Hematopoietic multipotent progenitor cell (in vitro differentiated cells): ENCODE data around the gene CRY2. TPM values are rescaled to one million over a fixed set of nuclear protein-coding genes. Genes with fewer than 3 reads are reported as not detected.
"Not testable (repeated sequence)": the region's sequence is repeated elsewhere in the genome, so short reads cannot be mapped to it uniquely, and the experiment has no call there.

ENCODE experiments used
- DNase-seq, 3 donors: peaks; one replicate each; pipeline ENCODE4 v3.0.0-alpha.2; 2011 to 2015; ENCODE audit warnings: low read depth in 2 of 3, low spot score in 2 of 3
- total RNA-seq: library from RNA; depleted of rRNA; stranded (reverse); fragments of >200 nt; gene quantifications from one replicate; pipeline ENCODE4 v1.2.3, GENCODE V29; 2012

Gene CRY2
- 32.3 TPM for total RNA-seq

DNA sequence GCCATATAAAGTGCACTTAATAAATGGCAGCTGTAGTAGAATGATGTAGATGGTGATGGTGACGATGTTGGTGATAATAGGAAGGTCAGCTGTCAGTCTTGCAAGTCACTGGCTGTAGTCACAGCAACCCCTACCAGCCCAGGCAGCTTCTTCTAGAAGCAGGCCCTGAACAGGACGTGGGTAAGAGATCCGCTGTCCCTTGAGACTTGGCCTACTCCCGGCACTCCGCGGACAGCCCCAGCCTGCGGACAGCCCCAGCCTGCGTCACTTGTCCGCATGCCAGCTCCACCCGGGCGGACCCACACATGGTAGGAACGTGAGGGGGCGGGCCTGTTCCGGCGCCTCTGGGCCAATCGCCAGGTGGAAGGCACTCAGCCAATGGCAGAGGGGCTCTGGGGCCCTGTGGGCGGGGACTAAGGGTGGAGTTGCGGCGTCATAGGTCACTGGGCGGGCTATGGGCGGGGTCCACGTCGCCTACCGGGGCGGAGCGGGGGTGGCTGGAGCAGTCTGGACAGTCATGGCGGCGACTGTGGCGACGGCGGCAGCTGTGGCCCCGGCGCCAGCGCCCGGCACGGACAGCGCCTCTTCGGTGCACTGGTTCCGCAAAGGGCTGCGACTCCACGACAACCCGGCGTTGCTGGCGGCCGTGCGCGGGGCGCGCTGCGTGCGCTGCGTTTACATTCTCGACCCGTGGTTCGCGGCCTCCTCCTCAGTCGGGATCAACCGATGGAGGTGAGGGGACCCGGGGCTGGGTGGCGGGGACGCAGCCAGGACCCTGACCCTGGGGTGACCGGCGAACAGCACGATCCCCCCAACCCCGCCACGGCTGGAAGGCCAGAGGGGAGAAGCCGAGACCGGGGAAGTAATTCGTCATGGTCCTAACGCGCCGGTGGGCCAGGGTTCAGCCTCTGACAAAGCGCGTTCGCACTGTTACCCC is at the start of gene CRY2:
Gene CRY2 (plus strand): TSS at position 502 of the 937 bp plus-strand sequence. CDS start 16 bp downstream, at position 518.
- DNase-seq = peak; percentile 97 to 98 (median 97)

DNA sequence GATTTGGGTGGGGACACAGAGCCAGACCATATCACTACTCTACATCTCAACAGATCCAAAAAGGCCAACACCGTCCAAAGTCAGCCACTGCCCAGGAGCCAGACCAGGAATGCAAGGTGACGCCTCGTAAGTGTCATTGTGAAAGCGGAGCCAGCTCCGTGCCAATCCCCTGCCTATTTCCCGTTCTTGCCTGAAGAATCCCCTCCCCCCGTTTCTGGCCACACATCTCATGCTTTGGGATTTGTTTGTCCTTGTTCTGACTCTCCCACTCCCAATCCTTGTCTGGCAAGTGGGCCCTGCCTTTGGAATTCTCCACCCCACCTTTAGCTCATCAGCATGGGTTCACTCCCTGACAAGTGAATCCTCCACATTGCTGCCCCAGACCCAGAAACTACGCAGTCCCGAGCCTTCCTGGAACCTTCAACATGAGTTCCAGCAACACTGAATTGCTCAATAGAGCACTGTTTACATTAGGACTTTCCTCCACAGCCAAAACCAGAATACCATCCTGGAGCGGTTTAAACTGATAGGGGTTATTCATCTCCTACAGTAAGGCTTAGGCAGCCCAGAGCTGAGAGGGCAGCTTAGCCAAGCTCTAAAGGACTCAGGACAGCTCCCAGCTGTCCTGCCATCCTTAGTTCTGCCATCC is 48.4 kb upstream of the CRY2 start:
- no peak for DNase-seq

DNA sequence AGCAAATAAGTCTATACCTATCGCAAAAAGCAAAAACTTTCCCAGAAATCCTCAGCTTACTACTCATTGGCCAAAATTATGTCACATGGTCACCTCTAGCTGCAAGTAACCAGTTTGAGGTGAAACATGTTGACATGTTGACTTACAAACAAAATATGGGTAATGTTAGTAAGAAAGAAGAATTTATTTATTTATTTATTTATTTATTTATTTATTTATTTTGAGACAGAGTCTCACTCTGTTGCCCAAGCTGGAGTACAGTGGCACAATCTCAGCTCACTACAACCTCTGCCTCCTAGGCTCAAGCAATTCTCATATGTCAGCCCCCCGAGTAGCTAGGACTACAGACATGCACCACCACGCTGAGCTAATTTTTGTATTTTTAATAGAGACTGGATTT is 47.7 kb upstream of the CRY2 start:
- DNase-seq = no peak

DNA sequence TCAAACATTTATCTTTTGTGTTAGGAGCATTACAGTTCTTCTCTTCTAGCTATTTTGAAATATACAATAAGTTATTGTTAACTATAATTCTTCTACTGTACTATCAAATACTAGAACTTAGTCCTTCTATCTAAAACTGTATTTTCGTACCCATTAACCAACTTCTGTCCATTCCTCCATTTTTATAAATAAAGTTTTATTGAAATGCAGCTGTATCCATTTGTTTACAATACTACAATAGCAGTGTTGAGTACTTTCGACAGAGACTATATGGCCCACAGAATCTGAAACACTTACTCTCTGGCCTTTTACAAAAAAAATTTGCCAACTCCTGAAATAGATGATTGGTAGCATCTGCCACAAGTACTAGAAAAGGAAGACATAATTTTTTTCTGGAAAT is 47.0 kb upstream of the CRY2 start:
- DNase-seq = no peak

DNA sequence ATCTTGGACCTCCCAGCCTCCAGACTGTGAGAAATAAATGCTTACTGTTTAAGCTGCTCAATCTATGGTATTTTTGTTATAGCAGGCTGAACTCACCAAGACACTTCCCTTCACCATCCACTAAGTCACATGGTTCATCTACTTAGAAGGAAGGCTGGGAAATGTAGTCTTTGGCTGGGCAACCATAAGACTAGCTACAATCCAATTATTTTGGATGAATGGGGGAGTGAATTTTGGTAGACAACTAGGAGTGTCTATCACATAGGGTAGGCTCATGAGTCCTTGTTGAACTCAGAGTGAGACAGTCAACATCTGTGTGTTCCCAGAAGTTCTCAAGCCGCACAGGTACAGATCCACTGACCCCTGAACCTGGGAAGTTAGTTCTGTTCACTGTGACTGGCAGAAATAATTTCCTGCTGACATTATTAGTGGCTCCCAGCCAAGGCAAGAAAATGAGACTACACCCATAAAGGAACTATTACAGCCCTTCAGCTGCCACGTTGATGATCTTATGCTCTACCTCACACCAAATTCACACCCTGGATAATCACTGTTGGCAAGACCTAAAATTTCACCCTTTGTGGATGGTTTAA is 45.5 kb upstream of the CRY2 start:
- peak in 1 of 3 donors; percentile 51 for DNase-seq

DNA sequence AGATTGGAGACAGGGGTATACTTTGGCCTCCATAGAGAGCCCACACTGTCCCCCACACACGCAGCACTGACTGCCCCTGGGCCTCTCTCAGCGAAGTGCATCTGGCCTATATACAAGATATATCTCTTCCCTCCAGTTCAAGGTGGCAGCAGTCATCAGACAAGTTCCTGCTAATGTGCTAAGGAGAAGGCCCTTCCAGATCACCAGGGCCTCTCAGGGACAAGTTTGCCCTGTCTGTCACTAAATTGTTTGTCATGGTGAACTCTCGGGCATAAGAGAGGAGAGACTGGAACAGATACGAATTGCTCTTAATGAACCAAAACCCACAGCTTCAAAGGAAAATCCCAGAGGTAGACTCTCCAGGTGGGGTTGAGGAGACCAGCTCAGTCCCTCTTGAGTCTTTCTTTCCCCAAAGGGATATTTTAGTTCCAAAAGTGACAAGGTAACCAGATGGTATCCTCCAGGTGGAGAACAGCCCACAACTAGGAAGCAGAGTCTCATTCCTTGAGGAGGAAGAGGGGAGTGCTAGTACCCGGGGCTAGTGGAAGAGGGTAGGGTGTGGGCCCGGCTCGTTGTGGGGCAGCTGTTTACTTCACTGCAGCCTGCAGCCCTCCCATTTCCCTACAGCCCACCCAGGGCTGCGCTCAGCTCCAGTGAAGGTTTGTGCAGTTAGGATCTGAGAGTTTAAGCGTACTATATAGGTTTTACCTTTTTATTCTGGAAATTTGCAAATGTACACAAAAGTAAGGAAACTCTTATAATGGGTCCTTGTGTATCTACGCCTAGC is 44.6 kb upstream of the CRY2 start:
- no peak for DNase-seq

DNA sequence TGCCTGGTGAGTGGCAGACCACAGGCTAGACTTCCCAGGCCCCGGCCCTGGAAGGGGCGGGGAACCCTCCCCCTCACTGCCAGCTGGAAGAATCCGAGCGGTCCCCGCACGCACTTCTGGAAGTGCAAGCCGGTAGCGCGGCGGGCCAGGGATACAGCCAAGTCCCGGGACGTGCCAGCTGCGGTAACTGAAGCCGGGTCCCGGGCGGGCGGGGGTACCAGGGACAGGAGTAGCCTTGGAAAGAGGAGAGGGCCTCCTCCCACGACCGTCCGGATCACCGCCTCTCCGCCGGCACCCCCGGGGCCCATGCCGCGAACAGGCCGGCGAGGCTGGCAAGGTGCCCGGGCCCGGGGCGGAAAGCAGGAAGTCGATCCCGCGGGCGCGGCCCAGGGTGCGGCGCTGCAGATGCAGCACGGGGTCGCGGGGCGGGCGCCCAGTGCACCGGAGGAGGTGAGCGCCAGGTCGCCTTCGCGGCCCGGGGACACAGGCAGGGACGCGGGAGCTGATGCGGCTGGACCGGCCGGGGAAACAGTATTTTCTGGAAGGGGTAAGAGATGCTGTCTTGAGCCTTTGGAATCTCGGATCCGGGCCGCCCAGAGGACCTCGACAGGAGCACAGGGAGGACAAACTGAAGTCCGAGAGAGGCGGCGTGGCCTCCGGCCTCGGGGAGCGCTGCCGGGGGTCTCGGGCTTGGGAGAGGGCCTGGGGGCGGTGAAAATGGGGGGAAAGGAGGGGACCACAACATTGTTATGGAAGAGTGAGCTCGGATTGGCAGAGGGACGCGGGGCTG is 43.1 kb upstream of the CRY2 start:
- peak; percentile 28 to 51 (median 43) for DNase-seq

DNA sequence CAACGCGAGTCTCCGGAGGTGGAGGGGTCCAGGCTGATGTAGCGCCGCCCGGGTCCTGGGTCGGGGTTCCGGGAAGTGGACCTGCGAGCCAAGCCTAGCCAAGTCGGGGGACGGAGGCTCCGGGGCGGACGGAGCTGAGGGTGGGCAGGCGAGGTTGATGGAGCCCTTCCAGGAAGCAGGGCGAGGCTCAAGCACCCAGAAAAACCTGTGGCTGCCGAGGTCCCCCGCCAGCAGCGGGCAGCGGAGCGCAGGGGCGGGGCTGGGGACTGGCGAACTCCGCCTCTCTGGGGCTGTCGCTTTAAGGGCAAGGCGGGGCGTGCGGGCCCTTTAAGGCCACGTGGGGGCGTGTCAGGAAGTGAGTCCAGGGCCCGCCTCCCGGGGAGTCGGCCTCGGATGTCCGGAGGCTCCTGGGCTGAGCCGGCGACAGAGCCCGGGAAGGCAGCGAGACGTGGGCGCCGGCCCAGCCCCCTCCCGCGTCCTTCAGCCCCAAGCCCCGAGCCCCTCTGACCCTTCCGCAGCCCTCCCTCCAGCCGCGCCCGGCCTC is 42.4 kb upstream of the CRY2 start, which contains the start of gene SLC35C1:
Gene SLC35C1 (plus strand): TSS at position 389 of the 544 bp plus-strand sequence. CDS start 653 bp downstream, outside the sequence.
- DNase-seq = peak; percentile 76 to 95 (median 93)

DNA sequence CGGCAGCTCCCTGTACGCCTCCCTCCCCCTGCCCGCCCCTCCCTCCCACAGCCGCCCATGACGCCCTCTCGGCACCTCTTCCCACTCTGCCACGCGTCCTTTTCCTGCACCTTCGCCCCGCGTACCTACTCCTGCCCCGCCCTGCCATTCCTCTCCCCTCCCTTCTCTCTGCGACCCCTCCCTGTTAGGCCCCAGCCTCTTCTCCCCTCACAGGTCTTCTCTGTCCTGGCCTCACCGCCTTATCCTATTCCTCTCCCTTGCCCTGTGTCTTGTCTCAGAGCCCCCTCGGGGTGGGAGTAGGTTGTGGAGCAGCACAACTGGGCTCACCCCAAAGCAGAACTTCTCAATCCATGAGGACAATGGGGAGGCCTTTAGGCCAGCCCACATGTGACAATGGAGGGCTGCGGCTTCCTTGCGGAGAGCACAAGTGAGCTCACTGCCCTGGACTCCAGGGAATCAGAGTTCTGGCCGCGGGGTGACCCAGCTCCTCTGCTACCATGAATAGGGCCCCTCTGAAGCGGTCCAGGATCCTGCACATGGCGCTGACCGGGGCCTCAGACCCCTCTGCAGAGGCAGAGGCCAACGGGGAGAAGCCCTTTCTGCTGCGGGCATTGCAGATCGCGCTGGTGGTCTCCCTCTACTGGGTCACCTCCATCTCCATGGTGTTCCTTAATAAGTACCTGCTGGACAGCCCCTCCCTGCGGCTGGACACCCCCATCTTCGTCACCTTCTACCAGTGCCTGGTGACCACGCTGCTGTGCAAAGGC is 41.8 kb upstream of the CRY2 start:
- DNase-seq = peak in 2 of 3 donors; percentile 4 to 18

DNA sequence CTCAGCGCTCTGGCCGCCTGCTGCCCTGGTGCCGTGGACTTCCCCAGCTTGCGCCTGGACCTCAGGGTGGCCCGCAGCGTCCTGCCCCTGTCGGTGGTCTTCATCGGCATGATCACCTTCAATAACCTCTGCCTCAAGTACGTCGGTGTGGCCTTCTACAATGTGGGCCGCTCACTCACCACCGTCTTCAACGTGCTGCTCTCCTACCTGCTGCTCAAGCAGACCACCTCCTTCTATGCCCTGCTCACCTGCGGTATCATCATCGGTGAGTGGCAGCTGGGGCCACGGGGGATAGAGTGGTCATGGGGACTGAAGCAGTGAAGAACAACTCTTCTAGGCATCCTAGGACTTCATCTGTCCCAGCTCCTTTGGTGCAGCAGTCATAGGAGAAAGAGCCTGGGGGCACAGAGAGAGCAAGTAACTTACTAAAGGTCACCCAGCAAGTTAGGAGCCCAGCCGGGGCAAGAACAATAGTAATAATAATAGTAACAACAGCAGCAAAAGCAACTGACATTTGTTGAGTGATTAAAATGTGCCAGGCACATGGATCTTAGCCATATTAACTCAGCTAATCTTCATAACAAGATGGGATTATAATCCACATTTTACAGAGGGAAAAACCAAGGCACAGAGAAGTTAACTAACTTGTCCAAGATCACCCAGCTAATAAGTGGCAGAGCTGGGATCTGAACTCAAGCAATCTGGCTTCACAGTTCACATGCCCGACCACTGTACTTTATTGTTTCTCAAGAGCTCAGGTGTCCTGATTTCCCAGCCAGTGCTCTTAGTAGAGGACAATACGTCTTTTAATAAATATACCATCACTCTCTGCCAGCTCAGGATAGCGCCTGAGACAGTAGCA is 41.0 kb upstream of the CRY2 start:
- DNase-seq = no peak

DNA sequence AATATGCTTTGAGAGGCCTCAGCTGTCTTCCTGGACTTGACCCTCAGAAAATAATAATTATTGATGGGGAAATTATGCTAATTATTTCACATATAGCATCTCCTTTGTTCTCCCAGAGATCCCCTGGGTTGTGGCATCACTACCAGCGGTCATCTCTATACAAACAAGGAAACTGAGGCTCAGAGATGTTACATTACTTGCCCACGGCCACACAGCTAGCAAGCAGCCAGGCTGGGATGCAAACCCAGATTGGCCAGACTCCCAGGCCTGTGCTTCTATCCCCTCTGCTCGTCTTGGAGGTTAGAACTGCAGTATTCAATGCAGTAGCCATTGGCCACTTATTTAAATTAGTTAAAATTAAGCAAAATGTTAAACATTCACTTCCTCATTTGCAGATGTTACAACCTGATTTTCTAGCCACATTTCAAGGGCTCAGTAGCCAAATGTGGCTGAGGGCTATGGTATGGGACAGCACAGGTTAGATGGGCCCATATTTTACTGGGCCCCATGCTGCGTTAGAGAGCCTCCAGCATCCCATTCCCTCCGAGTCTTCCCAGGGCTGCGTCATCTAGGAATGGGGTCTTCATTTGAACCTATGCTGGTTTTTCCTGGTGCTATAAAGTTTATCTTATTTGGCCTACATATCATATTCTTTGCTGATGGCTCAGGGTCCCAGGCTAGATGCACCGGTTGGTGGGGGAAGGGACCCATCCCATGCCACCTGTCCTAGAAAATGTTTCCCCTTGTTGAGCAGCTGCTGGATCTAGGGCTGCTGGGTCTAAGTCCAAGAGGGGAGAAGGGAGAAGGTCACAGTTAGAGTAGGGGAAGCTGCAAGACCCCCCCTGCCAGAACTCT is 40.1 kb upstream of the CRY2 start:
- DNase-seq = no peak

DNA sequence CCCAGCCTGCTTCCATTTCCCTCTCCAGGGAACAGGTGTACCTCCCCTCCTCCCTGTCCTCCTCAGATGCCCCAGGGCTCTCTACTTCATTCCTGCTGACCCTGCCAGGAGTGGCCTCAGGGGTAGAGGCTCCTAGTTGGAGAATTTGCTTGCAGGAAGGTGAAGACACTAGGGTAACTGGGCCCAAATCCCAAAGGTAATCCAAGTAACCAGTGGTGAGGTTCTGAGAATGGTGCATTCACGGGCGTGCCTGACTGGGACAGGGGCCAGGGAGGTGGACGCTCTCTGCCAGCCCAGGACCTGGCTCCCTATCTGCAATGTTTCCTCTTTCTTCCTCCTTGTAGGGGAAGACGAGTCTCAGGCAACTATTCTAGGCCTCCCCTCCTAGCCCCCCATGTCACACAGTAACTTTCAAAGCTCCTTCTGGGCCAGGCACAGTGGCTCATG is 39.5 kb upstream of the CRY2 start:
- no peak for DNase-seq

DNA sequence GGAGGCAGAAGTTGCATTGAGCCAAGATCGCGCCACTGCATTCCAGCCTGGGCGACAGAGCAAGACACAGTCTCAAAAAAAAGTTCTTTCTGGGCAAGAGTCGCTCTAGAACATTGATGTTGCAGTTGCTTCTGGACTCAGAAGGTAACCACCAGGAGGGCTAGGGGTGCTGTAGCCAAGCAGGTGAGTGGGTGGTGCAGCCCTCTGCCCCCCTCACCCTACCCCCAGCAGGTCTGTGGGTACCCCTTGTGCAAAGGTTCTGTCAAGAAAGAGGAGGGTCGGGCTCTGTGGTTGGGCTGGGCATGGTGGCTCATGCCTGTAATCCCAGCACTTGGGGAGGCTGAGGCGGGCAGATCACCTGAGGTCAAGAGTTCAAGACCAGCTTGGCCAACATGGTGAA is 38.8 kb upstream of the CRY2 start:
- not testable (repeated sequence) for DNase-seq

DNA sequence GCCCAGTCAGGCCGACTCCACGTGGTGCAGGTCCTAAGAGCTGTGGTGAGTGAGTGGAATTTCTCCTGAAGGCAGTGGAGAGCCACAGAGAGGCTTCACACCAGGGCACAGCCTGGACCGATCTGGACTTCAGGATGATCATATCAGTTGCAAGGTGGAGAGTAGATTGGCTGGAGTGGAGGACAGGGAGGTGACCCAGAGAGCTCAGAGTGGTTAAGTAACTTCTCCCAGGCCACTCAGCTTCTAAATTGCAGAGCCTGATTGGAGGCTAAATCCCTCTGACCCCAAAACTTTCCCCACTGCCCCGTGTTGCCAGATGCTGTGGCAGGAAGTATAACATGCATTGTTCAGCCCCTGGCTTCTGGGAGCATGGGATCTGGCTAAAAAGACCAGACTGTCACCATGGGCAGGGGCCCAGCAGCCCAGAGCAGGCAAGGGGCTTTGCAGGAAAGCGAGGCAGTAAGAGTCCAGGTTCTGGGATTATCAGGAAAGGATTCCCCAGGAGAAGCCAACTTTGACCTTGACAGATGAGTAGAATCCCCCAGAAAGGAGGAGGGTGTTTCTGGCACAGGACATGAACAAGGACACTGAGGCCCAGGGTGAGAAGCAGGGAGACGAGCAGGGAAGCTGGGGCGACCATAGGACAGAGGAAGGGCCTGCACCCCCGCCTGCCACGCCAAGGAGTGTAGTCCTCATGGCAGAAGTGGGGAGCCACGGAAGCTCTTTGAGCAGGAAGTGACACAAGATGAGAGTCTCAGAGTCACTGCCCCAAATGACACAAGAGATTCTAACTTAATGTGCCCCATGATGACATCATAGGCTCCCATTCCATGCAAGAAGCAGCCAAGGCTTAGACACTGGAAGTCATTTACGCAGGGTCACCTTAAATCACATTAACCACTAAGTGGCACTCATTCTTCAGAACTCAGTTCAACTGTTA is 37.5 kb upstream of the CRY2 start:
- DNase-seq = no peak

DNA sequence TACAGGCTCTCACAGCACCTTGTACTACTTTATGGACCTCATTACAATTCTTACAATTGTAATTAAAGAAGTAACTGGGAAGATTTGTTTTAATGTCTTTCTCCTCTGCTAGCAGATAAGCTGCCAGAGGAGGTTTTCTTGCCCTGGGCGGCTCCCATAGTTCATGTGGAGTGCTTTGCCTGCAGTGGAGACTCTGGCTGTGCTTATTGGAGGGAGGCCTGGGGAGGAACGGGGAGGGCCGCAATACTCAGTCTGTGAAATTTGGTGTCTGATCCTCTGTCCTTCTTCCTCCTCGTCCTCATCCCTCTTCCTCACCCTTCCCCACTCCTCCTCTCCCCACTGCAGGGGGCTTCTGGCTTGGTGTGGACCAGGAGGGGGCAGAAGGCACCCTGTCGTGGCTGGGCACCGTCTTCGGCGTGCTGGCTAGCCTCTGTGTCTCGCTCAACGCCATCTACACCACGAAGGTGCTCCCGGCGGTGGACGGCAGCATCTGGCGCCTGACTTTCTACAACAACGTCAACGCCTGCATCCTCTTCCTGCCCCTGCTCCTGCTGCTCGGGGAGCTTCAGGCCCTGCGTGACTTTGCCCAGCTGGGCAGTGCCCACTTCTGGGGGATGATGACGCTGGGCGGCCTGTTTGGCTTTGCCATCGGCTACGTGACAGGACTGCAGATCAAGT is 36.7 kb upstream of the CRY2 start:
- DNase-seq = no peak
